Activated T-cell treated with anti-CD3 and anti-CD28 coated beads, Interleukin-2, amount 50 U/mL, for 72 hours (primary cell): ENCODE data around the gene FAM13A. TPM values are rescaled to one million over a fixed set of nuclear protein-coding genes. Genes with fewer than 3 reads are reported as not detected.

Experiments used
- ATAC-seq, 2 donors: fragments of 150-1000 bp; cut with Tn5 transposase; replicated peaks in 1 of 2; 2 replicates each; pipeline ENCODE4 v1.10.0; 2021; ENCODE audit warnings: moderate library complexity in 2 of 2, mild to moderate bottlenecking in 1 of 2
- DNase-seq, 2 donors: peaks; one replicate each; pipeline ENCODE4 v3.0.0; 2021 to 2022; ENCODE audit warnings: mixed read lengths in 1 of 2
- H3K27ac Mint-ChIP-seq: one replicate; pipeline ENCODE4 v1.8.0; 2022; ENCODE audit warnings: mild to moderate bottlenecking, moderate library complexity, mixed read lengths
- H3K27me3 Mint-ChIP-seq: one replicate; pipeline ENCODE4 v1.8.0; 2022; ENCODE audit warnings: low read depth, mixed read lengths
- H3K36me3 Mint-ChIP-seq, 2 donors: one replicate each; pipeline ENCODE4 v1.8.0; 2022; ENCODE audit warnings: mixed read lengths in 2 of 2, mild to moderate bottlenecking in 1 of 2; ENCODE audit not compliant: insufficient read depth in 2 of 2
- H3K4me1 Mint-ChIP-seq: one replicate; pipeline ENCODE4 v1.8.0; 2022; ENCODE audit warnings: low read depth, mixed read lengths
- H3K4me3 Mint-ChIP-seq, 2 donors: one replicate each; pipeline ENCODE4 v1.8.0; 2022; ENCODE audit warnings: mild to moderate bottlenecking in 2 of 2, mixed read lengths in 2 of 2, moderate library complexity in 2 of 2
- H3K9me3 Mint-ChIP-seq, 2 donors: one replicate each; pipeline ENCODE4 v1.8.0; 2022; ENCODE audit warnings: mixed read lengths in 2 of 2
- total RNA-seq, 2 donors: library from RNA; stranded (reverse); gene quantifications; one replicate each; pipeline ENCODE4 v1.2.3, GENCODE V29; 2022

The FAM13A gene
- 1 to 10 TPM; 4.4 to 5.9 TPM for total RNA-seq

DNA sequence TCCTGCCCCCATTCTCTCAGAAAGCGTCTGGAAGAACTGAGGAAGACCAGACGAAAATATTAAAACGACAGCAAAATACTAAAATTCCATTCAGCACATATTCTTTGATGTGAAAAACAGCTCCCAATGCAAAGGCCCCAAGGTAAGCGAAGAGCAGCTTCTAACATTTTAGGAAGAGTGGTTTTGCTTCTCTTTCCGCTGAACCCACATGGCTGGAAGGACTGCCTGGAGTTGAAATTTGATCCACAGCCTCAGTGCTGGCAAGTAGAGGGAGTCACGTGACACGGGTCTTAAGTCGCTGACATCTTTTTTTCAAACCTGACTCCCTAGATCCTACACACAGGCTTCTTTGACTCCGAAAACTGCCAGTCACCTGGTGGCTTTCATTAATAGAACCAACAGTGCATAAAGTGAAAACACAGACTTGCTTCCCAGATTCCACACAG is at the start of gene FAM13A:
FAM13A (minus strand) TSS at position 233 of the 446 bp plus-strand sequence; CDS start at position 12, 221 bp downstream.
- H3K9me3 Mint-ChIP-seq: peaks cover 1 to 11% of the 10 kb centered on the region in 2 donors
- H3K4me1 Mint-ChIP-seq: peaks cover 33% of the 10 kb centered on the region
- H3K4me3 Mint-ChIP-seq: peak within 1 kb of the TSS; percentile 1 to 38
- peak within 1 kb of the TSS; percentile 13 for H3K27ac Mint-ChIP-seq
- ATAC-seq: no peak
- peaks cover 5 to 12% of the 10 kb centered on the region in 2 donors for H3K36me3 Mint-ChIP-seq
- DNase-seq: no peak
- peaks cover 26% of the 10 kb centered on the region for H3K27me3 Mint-ChIP-seq

DNA sequence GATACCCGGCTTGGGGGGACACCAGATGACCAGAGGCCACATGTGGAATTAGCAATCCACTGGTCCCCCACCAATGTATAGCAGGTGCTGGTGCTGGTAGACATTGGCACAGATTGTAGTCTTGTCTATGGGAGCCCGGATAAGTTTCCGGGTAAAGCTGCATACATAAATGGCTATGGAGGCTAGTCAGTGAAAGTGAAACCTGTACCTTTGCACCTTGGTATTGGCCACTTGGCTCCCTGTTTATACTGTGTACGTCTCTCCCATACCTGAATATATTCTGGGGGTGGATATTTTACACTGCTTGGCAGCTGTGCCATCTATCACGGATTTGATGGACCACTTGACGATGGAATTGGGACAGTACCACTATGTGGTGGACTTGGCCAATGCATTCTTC is 48.7 kb upstream of the FAM13A start:
- Mint-ChIP-seq H3K4me3 (no peak overlapping the region), H3K9me3 (no peaks in the 10 kb centered on the region), H3K36me3 (peaks cover 0 to 3% of the 10 kb centered on the region in 2 donors), H3K27me3 (peaks cover 33% of the 10 kb centered on the region), H3K4me1 (peaks cover 20% of the 10 kb centered on the region), H3K27ac (no peak overlapping the region)
- DNase-seq (no peak), ATAC-seq (no peak)

DNA sequence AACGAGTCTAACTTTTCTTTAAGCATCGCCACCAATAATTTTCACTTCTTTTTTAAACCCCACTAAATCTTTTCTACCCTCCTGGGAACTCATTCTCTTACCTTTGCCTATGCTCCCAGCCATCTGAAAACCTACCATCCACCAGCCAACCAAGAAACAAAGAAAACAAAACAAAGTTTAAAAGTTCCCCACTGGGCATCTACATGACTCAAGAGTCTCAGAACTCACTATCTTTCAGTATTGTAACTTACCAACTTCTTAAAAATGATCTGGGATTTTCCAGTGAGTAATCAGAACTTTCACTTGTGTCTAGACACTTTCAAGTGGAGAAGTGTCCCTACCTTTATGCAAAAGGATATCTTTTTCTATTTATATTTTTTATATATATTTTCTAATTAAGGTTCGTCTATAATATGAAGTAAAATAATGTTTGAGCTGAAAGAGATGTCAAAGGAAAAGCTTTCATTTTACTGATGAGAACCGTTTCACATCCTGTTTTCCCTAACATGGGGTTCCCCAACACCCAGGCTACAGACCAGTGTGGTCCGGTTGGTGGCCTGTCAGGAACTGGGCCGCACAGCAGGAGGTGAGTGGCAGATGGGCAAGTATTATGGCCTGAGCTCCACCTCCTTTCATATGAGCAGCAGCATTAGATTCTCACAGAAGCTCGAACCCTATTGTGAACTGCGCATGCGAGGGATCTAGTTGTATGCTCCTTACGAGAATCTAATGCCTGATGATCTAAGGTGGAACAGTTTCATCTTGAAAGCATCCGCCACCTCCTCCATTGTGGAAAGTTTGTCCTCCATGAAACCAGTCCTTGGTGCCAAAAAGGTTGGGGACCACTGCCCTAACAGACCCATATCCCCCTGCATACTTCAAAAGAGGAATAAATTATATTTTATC is 44.5 kb upstream of the FAM13A start:
- peaks cover 6% of the 10 kb centered on the region for H3K27me3 Mint-ChIP-seq
- peaks cover 30% of the 10 kb centered on the region for H3K4me1 Mint-ChIP-seq
- H3K9me3 Mint-ChIP-seq: no peaks in the 10 kb centered on the region
- H3K27ac Mint-ChIP-seq: peak overlapping the region; percentile 23
- peak overlapping the region; percentile 15 to 44 for H3K4me3 Mint-ChIP-seq
- peak in 1 of 2 donors; percentile 12 for DNase-seq
- no peaks in the 10 kb centered on the region for H3K36me3 Mint-ChIP-seq
- peak; percentile 83 to 89 for ATAC-seq

DNA sequence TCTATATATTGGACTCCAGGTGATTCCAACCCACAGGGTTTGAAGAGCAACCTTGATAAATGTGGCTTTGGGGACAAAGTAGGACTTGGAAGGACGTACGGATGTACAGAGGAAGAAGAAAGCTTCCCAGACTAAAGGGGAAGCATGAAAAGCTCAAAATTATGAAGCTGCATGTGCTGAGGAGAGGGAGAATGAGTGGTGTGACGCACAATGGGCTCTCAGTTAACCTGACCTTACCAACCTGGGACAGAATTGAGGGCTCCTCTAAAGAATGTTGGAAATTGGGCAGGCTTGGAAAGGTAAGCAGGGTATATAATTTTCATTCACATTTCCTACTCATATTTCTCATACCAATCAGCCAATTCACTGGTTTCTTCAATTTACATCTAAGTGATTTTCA is 43.9 kb upstream of the FAM13A start:
- Mint-ChIP-seq H3K4me3 (peak overlapping the region; percentile 15 to 44), H3K4me1 (peaks cover 30% of the 10 kb centered on the region), H3K27ac (peak overlapping the region; percentile 23), H3K36me3 (no peaks in the 10 kb centered on the region), H3K9me3 (no peaks in the 10 kb centered on the region), H3K27me3 (peaks cover 6% of the 10 kb centered on the region)
- DNase-seq: no peak
- peak; percentile 5 to 6 for ATAC-seq

DNA sequence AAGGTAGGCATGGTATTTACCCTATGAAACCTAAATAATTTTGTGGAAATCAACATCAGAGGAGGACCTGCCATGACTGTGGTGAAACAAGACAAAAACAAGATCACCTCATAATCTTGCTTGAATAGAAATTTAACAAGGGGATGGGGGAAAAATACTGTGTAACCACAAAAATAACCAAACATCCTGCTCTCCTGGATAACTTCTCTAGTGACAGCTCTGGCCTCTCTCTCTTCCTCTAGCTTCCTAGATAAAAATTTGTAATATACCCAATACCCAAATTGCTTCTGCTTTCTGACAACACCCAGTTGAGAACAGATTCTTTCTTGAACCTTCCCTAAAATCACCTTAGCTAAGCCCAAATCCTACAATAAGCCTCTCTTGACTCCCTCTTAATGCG is 42.5 kb upstream of the FAM13A start:
- ATAC-seq (no peak), DNase-seq (no peak)
- Mint-ChIP-seq H3K9me3 (no peaks in the 10 kb centered on the region), H3K4me1 (peaks cover 30% of the 10 kb centered on the region), H3K27me3 (peaks cover 3% of the 10 kb centered on the region), H3K4me3 (no peak overlapping the region), H3K36me3 (no peaks in the 10 kb centered on the region), H3K27ac (peak overlapping the region; percentile 72)

DNA sequence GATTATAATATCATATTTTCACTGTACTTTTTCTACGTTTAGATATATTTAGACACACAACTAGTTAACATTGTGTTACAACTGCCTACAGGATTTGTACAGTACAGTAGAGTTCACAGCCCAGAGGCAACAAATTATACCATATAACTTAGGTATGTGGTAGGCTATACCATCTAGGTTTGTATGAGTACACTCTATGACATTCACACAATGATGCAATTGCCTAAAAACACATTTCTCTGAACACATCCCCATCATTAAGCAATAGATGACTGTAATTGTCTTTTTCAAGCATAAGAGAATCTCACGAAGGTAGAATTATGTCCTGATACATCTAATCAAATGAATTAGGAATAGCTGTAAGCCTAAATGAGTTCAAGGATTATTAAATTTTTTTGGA is 42.0 kb upstream of the FAM13A start:
- no peak overlapping the region for H3K4me3 Mint-ChIP-seq
- no peaks in the 10 kb centered on the region for H3K36me3 Mint-ChIP-seq
- peak; percentile 69 to 74 for ATAC-seq
- H3K9me3 Mint-ChIP-seq: no peaks in the 10 kb centered on the region
- H3K27ac Mint-ChIP-seq: no peak overlapping the region
- no peak for DNase-seq
- H3K27me3 Mint-ChIP-seq: no peaks in the 10 kb centered on the region
- H3K4me1 Mint-ChIP-seq: peaks cover 30% of the 10 kb centered on the region

DNA sequence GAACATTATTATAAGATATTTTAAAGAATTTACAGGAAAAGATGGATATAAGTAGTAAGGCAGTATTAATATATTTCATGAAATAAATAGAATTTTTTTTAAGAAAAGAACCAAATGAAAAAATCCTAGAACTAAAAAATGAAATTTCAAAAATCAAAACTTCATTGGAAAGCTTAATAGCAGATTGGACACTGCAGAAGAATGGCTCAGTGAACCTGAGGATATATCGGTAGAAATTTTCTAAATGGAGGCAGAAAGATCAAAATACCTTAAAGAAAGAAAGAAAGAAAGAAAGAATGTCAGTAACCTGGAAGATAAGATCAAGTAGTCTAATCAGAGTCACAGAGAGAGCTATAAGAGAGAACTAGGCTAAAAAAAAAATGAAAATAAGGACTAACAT is 21.3 kb upstream of the FAM13A start:
- H3K4me3 Mint-ChIP-seq: no peak overlapping the region
- DNase-seq (no peak), ATAC-seq (no peak)
- H3K36me3 Mint-ChIP-seq: peaks cover 11 to 24% of the 10 kb centered on the region in 2 donors
- peaks cover 9 to 14% of the 10 kb centered on the region in 2 donors for H3K9me3 Mint-ChIP-seq
- H3K27me3 Mint-ChIP-seq: peaks cover 18% of the 10 kb centered on the region
- H3K27ac Mint-ChIP-seq: no peak overlapping the region
- H3K4me1 Mint-ChIP-seq: peaks cover 24% of the 10 kb centered on the region

DNA sequence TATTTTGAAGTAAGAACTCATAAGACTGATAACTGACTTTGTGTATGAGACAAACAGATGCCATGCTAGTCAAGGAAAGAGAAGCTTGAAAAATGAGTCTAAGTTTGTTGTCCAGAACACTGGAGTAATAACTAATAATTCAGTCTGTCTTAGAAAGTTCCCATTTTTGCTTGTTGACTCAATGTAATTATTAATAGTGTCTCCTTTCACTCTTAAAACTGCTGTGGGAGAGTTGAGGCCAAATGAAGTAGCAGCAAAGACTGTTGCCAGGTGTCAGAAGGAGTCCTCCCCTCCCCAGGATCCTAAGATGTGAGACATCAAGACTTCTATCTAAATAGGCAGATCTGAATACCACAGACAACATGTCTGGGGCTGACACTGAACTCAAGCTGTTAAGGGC is 20.8 kb upstream of the FAM13A start:
- ATAC-seq (no peak), DNase-seq (no peak)
- Mint-ChIP-seq H3K27ac (no peak overlapping the region), H3K36me3 (peaks cover 11 to 24% of the 10 kb centered on the region in 2 donors), H3K4me3 (no peak overlapping the region), H3K4me1 (peaks cover 24% of the 10 kb centered on the region), H3K9me3 (peaks cover 8 to 14% of the 10 kb centered on the region in 2 donors), H3K27me3 (peaks cover 18% of the 10 kb centered on the region)

DNA sequence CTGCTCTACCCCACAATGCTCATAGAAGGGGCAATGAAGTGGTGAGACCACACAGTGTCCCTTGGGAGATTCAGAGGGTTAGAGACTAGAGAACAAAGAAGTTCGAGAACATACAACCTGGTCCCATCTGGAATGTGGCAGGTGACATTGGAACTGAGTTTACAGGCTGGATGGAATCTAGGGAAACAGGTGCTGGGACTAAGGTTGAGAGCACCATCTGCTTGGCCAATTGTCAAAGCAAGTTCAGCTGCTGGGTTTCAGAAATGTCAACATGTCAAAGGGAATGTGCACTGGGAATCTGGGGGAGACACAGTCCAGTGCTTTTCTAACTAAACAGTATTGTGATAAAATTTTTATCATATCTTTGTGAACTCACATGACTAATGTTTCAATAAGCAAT is 15.9 kb upstream of the FAM13A start:
- Mint-ChIP-seq H3K4me1 (no peaks in the 10 kb centered on the region), H3K4me3 (no peak overlapping the region), H3K27ac (no peak overlapping the region)

DNA sequence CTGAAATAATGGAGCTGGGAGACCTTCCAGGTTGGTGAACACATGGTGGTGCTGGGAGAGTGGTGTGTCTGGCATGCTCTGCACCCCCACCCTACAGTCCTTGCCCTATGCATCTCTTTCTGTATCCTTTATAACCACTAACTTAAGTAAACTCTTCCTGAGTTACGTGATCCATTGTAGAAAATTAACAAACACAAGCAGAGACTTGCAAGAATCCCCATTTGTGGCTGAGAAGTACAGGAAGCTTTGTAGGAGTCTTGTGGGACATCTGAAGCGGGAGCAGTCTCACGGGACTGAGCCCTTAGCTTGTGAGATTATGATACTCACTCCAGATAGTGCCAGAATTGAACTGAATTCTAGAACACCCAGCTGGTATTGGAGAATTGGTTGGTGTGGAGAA is 14.3 kb upstream of the FAM13A start:
- Mint-ChIP-seq H3K27me3 (no peaks in the 10 kb centered on the region), H3K36me3 (peaks cover 1 to 4% of the 10 kb centered on the region in 2 donors), H3K27ac (no peak overlapping the region), H3K9me3 (peaks cover 1 to 2% of the 10 kb centered on the region in 2 donors), H3K4me1 (no peaks in the 10 kb centered on the region), H3K4me3 (no peak overlapping the region)
- DNase-seq (no peak), ATAC-seq (no peak)

More for the DNA sequence above, 15.9 kb upstream of the FAM13A start:
- Mint-ChIP-seq H3K36me3 (peaks cover 6 to 14% of the 10 kb centered on the region in 2 donors), H3K27me3 (peaks cover 9% of the 10 kb centered on the region), H3K9me3 (peaks cover 6 to 10% of the 10 kb centered on the region in 2 donors)
- DNase-seq (no peak), ATAC-seq (no peak)

DNA sequence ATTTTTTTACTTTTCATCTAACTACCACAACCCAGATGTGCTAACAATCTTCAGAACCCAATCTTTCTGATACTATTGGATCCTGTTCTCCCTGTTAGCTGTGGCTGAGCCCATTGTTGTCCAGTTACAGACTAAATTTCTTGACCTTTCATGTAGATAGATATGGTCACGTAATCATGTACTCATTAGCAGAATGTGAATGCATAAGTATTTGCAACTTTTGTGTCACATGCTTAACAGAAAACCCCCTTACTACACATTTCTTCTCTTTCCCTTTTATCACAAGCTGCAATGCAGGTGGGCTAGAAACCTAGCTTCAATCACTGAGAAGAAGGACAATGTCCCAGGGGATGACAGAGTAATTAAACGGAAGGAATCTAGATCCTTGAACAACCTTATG is 13.1 kb upstream of the FAM13A start:
- DNase-seq (no peak), ATAC-seq (no peak)
- Mint-ChIP-seq H3K4me1 (no peaks in the 10 kb centered on the region), H3K27ac (no peak overlapping the region), H3K4me3 (no peak overlapping the region), H3K9me3 (peaks cover 1 to 2% of the 10 kb centered on the region in 2 donors), H3K27me3 (no peaks in the 10 kb centered on the region), H3K36me3 (peaks cover 1 to 3% of the 10 kb centered on the region in 2 donors)

DNA sequence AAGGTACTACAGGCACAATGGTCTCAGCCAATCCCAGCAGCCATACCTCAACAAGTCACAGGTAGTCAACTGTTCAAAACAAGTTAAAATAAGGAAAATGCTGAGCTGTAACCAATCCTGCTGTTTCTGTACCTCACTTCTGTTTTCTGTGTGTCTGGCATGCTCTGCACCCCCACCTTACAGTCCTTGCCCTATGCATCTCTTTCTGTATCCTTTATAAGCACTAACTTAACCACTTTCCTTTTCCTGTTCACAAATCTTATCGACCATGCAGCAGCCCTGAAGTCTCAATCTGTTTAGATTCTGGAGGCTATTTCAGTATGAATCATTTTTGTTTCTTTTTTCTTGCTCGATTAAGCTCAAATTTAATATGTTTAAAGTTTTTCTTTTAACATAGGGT is 12.5 kb upstream of the FAM13A start:
- peak in 1 of 2 donors; percentile 33 for ATAC-seq
- H3K4me1 Mint-ChIP-seq: no peaks in the 10 kb centered on the region

DNA sequence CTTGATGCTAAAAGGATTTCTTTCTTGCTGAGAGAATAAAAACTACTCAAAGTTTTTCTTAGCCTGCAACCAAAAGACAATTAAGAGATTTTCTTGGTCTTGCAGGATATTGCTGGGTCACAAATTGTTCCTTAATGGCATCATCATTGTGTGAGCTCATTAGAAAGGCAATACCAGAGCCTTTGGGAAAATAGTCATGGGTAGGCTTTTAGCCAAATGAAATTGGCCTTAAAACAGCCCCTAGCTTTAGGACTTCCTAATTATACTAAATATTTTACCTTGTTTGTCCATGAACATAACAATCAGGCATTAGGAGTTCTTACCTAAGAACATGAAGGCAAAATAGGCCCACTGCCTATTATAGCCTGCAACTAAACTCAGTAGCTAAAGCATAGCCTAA is 10.4 kb upstream of the FAM13A start:
- Mint-ChIP-seq H3K9me3 (peaks cover 1 to 5% of the 10 kb centered on the region in 2 donors), H3K27ac (no peak overlapping the region), H3K4me1 (no peaks in the 10 kb centered on the region), H3K27me3 (no peaks in the 10 kb centered on the region), H3K4me3 (no peak overlapping the region), H3K36me3 (peaks cover 6 to 8% of the 10 kb centered on the region in 2 donors)
- ATAC-seq (no peak), DNase-seq (no peak)

More for the DNA sequence above, 12.5 kb upstream of the FAM13A start:
- no peak for DNase-seq
- Mint-ChIP-seq H3K36me3 (peaks cover 3 to 6% of the 10 kb centered on the region in 2 donors), H3K9me3 (peaks cover 1 to 2% of the 10 kb centered on the region in 2 donors), H3K27ac (no peak overlapping the region), H3K4me3 (no peak overlapping the region), H3K27me3 (no peaks in the 10 kb centered on the region)
